LHCN-M2 (cell line): Measurements from ENCODE around the gene ELAC2. TPM values are rescaled to one million over a fixed set of nuclear protein-coding genes. Genes with fewer than 3 reads are reported as not detected.
"Not testable (repeated sequence)": the region's sequence is repeated elsewhere in the genome, so short reads cannot be mapped to it uniquely, and the experiment has no call there.

Source experiments
- DNase-seq: peaks from one replicate; pipeline ENCODE4 v3.0.0-alpha.2; 2012; ENCODE audit warnings: low read depth
- total RNA-seq: library from RNA; depleted of rRNA; stranded (reverse); fragments of >200 nt; gene quantifications from 2 replicates; pipeline ENCODE4 v1.2.3, GENCODE V29; 2014

The ELAC2 gene
- total RNA-seq, 1 experiment from 2014 or later, result 82.8 TPM

- DNase-seq, result no peak
Observed at GRCh38 chr17:12990926-12991325, 26.9 kb downstream of the ELAC2 start.

GRCh38 chr17:12990041-12990808, 27.6 kb downstream of the ELAC2 start:
- no peak for DNase-seq

DNA sequence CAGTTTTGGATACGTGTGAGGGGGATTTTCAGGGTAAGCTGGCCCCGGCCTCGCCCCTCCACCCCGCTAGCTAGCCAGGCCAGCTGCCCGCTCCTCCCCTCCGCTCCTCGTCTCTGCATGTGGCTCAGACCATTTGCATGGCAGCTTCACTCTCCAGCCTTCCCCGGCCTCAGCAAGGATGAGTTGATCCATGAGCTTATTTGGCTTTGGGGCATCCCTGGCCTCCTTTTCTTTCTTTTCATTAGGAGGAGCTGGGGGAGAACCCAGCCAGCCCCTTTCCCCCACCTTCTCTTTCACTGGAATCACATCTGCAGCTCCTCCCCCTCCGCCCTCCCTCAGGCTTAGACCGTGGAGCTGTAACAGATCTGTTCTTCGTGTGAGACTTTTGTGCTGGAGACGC, 30.7 kb downstream of the ELAC2 start:
- no peak for DNase-seq

DNA sequence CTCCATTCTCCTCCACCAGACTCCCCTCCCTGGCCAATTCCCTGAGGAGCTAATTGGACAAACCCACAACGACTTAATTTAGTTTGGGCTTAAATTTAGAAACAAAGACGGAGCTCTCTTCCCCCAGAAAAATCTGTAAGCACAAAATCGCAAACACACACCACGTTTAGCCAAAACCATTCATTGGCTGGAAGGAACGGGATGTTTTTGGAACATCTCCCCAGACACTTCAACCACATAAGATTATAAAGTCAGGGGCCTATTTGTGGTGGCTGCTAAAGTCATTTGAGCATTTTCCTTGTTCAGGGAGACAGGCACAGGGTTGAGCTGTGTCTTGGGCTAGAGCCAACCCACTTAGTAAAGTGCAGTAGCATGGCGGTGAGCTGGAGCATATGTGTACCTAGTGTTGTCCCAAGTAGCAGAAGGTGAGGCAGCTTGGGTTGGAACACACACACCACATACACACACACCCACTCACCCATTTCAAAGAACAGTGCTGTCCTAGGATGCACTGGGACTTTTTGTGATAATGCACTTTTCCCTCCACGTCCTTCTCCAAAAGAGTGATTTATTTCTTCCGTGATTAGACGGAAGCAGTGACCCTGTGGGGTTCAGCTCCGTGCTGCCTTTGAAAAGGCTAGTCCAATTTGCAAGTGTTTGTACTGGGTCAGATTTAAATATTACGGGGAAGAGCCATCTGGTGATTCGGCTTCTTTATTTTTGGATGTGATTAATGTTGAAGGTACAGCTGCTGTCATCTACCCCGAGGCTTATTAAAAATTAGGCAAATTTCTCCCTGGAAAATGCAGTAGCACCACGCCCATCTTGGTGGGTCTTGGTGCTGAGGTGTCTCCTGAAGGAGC, 32.2 kb downstream of the ELAC2 start:
- DNase-seq, result peak; percentile 18

DNA sequence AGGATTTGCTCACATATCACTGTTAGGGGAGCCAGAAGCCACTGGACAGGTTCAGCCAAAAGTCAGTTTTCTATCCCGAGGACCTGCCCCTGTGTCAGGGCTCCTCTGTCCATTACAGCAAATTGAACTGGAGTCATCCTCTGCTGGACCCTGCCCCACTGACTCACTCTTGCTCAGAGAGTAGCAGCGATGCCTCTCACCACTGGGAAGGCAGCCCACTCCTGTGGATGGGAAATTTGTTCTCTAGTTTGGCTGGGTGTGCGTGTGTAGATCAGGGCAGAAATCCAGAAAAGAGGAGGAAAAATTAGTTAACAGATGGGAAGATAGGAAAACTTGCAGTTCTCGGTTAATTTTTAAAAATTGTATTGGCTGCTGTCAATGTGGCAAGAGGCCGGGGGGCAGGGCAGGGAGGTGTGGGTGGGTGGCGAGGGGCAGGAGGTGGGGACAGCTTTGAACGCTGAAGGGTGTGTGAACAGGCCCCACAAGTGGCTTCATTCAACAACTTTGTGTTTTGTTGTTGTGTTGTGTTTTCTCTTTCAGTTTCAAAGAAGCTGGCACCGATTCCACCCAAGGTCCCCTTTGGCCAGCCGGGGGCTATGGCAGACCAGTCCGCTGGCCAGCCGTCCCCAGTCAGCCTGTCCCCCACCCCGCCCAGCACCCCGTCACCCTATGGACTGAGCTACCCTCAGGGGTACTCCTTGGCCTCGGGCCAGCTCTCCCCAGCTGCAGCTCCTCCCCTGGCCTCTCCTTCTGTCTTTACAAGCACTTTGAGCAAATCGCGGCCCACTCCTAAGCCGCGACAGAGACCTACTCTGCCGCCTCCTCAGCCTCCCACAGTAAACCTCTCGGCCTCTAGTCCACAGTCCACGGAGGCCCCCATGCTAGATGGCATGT, 33.6 kb downstream of the ELAC2 start:
- DNase-seq, result peak; percentile 64

GRCh38 chr17:12982224-12982623, 35.6 kb downstream of the ELAC2 start:
- no peak for DNase-seq

DNA sequence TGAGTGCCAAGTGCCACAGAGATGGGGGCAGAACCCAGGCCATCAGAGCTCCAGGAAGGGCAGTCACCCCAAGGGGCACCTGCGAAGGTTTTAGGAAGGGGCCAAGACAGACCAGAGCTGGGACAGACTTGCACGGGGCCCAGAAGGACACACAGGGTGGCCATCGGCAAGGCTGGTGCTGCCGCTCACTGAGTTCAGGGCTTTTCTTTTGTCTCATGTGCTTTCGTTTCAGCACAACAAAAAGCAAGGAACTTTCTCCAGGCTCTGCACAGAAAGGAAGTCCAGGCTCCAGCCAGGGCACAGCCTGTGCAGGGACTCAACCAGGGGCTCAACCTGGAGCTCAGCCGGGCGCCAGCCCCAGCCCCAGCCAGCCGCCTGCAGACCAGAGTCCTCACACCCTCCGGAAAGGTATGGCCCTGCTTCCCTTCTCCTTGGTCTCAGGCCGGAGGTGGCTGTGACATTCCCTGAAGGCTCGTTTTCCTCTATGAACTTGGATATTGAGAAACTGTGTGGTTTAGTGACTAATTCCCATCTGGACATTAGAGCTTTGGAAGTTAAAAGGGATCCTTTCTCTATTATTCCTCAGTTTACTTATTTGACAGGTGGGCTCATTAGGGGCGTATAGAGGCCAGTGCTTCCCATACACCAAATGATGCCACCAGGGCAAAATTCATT, 37.9 kb downstream of the ELAC2 start:
- DNase-seq, result no peak

- DNase-seq, result no peak
Observed at GRCh38 chr17:12979246-12979645, 38.6 kb downstream of the ELAC2 start.

DNA sequence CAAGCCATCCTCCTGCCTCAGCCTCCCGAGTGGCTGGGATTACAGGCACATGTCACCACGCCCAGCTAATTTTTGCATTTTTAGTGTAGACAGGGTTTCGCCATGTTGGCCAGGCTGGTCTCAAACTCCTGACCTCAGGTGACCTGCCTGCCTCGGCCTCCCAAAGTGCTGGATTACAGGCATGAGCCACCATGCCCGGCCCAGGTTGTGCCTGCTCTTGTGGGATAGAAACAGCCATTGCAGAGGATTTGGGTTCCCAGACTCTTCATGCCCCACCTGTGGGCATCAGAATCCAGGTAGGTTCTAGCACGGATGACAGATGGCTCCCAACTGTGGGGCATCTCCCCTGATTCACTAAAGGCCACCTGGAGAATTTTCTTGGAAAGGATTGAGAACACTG, 39.0 kb downstream of the ELAC2 start:
- DNase-seq, result not testable (repeated sequence)

GRCh38 chr17:12977008-12977751, 40.6 kb downstream of the ELAC2 start:
- DNase-seq, result no peak

DNA sequence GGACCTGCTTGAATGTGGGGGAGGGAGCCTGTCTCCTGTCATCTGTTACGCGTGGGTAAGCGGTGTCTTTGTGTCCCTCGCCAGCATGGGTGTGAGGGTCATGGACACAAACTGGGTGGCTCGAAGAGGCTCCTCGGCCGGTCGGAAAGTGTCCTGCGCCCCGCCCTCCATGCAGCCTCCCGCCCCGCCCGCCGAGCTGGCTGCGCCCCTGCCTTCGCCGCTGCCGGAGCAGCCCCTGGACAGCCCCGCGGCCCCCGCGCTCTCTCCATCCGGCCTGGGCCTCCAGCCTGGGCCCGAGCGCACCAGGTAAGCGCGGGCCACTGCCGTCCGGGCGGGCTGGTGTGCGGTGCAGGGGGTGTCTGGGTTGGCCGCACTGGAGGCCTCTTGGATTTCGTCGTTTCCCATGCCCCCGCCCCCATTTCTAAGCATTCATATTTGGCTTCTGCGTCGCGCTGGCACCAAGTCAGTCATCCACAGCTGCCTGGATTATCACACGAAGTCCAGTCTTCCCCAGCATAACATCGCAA, 43.8 kb downstream of the ELAC2 start:
- DNase-seq, result no peak

- DNase-seq, result no peak
Observed at GRCh38 chr17:12973496-12974004, 44.3 kb downstream of the ELAC2 start.

GRCh38 chr17:12967962-12968361, 49.9 kb downstream of the ELAC2 start:
- DNase-seq, result no peak

DNA sequence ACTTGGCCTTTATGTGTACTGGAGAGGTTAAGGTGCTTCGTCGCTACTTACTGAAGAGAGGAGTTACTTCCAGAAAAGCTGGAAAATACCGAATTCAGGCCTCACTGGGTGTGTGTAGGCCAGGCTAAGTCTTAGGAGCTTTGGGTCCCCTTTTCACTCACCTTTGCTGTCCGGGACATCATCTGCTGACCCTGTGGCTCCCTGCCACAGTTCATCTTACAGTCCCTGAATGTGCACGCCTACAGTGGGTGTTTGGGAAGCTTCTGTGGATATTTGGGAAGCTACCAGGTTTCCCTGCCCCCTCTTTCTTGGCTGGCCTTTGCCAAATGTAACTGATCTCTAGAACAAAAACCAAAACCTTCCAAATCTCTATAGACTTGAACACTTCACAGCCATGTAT, 51.4 kb downstream of the ELAC2 start:
- no peak for DNase-seq

GRCh38 chr17:12965988-12966387, 51.8 kb downstream of the ELAC2 start:
- no peak for DNase-seq

- no peak for DNase-seq
Observed at GRCh38 chr17:12964840-12965239, 53.0 kb downstream of the ELAC2 start.

DNA sequence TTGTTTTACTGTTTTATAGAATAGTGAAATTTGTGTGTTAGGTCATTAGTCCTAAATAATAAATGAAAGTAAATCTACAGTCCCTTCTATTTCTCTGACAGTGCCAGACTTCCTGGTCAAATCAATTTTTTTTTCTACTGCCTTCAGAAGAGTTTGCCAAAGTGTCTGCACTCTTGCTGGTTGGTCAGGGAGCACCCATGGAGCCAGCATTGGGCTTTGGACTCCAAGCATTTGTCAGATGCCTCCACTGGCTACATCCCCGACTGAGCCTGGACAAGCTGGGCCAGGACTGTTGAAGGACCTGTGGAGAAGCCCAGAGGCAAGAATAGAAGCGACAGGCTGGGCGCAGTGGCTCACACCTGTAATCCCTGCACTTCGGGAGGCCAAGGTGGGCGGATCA, 53.7 kb downstream of the ELAC2 start:
- DNase-seq, result no peak

- DNase-seq, result no peak
Observed at GRCh38 chr17:12963505-12963904, 54.3 kb downstream of the ELAC2 start.

DNA sequence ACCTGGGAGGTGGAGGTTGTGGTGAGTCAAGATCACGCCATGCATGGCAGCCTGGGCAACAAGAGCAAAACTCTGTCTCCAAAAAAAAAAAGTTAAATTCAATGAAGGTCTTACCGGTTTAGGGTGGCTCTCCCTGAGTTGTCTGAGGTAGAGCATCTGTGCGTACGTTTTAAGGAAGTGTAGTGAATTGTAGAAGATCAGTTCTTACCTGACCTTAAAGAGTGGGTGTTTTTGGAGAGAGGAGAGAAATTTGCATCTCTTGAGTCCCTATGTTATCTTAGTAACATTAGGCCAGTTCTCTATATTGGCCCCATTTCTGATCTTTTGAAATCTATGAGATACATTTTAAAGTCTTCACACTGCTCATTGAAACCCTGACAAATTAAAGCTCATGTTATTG, 56.2 kb downstream of the ELAC2 start:
- DNase-seq, result no peak

DNA sequence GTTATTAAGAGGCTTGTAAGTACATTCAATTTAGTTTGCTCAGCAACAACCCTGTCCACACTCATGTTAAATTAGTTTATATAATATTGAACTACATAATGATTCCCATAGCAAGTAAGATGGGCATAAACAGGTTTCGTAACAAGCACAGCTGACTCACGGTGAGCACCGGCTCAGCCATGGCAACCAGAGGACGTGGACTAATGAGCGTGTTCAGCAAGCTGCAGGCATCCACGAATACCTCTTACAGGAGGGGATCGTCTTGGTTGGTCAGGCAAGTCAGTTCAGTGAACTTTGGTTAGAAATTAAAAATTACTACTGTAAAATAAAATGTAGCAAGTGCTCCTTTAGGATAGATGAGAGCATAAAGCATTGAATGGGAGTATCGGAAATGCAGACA, 58.4 kb downstream of the ELAC2 start:
- DNase-seq, result peak; percentile 49
